K562 (cell line): Measurements from ENCODE around the gene ODR4. TPM values are rescaled to one million over a fixed set of nuclear protein-coding genes. Genes with fewer than 3 reads are reported as not detected.

Experiments used
- C11orf30 ChIP-seq: fragments of 450-650 bp; IDR thresholded peaks from 2 replicates; pipeline ENCODE4 v1.6.1; 2016; ENCODE audit warnings: low read depth, mild to moderate bottlenecking
- EP400 ChIP-seq: fragments of 450-650 bp; IDR thresholded peaks from 2 replicates; pipeline ENCODE4 v1.6.1; 2017; ENCODE audit warnings: antibody characterized with exemption, mild to moderate bottlenecking, moderate library complexity
- GTF2E2 ChIP-seq: fragments of 200-800 bp; sonication (Bioruptor generic); IDR thresholded peaks from 2 replicates; pipeline ENCODE4 v1.6.1; 2016; ENCODE audit warnings: missing genetic modification characterization, missing compliant biosample characterization
- HDAC1 ChIP-seq, 2 experiments: fragments of 450-650 bp; IDR thresholded peaks; 2 replicates each; pipeline ENCODE4 v1.6.1; 2016 to 2017; ENCODE audit warnings: inconsistent platforms in 1 of 2, mild to moderate bottlenecking in 1 of 2, moderate library complexity in 1 of 2
- KDM1A ChIP-seq, 2 experiments: fragments of 450-650 bp; IDR thresholded peaks; 2 replicates each; pipeline ENCODE4 v1.6.1; 2016; ENCODE audit warnings: mild to moderate bottlenecking in 2 of 2
- MEF2D ChIP-seq: conservative IDR thresholded peaks from 2 replicates; pipeline ENCODE4 v1.6.1; 2016; ENCODE audit warnings: low read depth, missing genetic modification characterization, missing compliant biosample characterization
- MXI1 ChIP-seq: IDR thresholded peaks from 2 replicates; pipeline ENCODE4 v1.6.1; 2011; ENCODE audit warnings: low read depth, mild to moderate bottlenecking, improper control_type of control experiment, low read length
- PHF8 ChIP-seq: fragments of 200-600 bp; sonication (generic); IDR thresholded peaks from 2 replicates; pipeline ENCODE4 v1.6.1; 2012; ENCODE audit warnings: mixed run types, mild to moderate bottlenecking, inconsistent platforms, low read length, moderate library complexity, borderline replicate concordance
- SUPT5H ChIP-seq: fragments of 450-650 bp; IDR thresholded peaks from 2 replicates; pipeline ENCODE4 v1.6.1; 2016
- TRIM24 ChIP-seq, 2 experiments: fragments of 450-650 bp; IDR thresholded peaks; 2 replicates each; pipeline ENCODE4 v1.6.1; 2016
- YY1 ChIP-seq, 3 experiments: IDR thresholded peaks; 2 replicates each; pipeline ENCODE4 v1.6.1; 2011; ENCODE audit warnings: low read length in 2 of 3, mild to moderate bottlenecking in 2 of 3, moderate library complexity in 2 of 3, borderline replicate concordance in 1 of 3, control low read depth in 1 of 3, low read depth in 1 of 3; ENCODE audit not compliant: insufficient read depth in 3 of 3, insufficient replicate concordance in 2 of 3, control insufficient read depth in 1 of 3, insufficient read length in 1 of 3; ENCODE audit errors: extremely low read depth in 1 of 3
- ZNF239 ChIP-seq: fragments of 250-450 bp; sonication (Bioruptor Pico); IDR thresholded peaks from 2 replicates; pipeline ENCODE4 v1.4.0; 2020; ENCODE audit warnings: mild to moderate bottlenecking
- ZNF436 ChIP-seq: fragments of 250-450, 450-650 bp; sonication (Bioruptor Pico); formaldehyde crosslinking; IDR thresholded peaks from 2 replicates; pipeline ENCODE4 v1.7.0; 2020; ENCODE audit warnings: mild to moderate bottlenecking
- ZNF561 ChIP-seq: fragments of 450-650 bp; formaldehyde crosslinking; conservative IDR thresholded peaks from 2 replicates; pipeline ENCODE4 v1.4.0; 2020; ENCODE audit warnings: mild to moderate bottlenecking, moderate library complexity
- polyA plus RNA-seq, 8 experiments: library from polyadenylated mRNA; depleted of rRNA in 4 of 8; stranded (reverse) in 5 of 8; unstranded in 3 of 8; fragments of >200 nt; fragmentation: Nextera tagmentation in 2 of 8; fragmentation: Illumina TruSeq in 1 of 8; extraction: Ambion mirVana in 2 of 8; extraction: Trizol in 1 of 8; gene quantifications; 2 replicates each; pipeline versions ENCODE4 v1.2.1 to v1.2.3, GENCODE V29; 2011 to 2014; ENCODE audit warnings: inconsistent platforms in 1 of 8, missing spikeins in 1 of 8
- total RNA-seq, 7 experiments: library from RNA; depleted of rRNA in 6 of 7; stranded (reverse); fragments of >200 nt in 6 of 7; fragmentation: Illumina TruSeq in 2 of 7; extraction: Trizol in 2 of 7; gene quantifications; 2 replicates each; pipeline versions ENCODE4 v1.2.1 to v1.2.3, GENCODE V29; 2011 to 2021; ENCODE audit warnings: low replicate concordance in 1 of 7
- TF ChIP-seq, protein P1 (sequence below), 2 experiments: fragments of 450-650 bp; IDR thresholded peaks; 2 replicates each; pipeline ENCODE4 v1.6.1; 2016; ENCODE audit warnings: mild to moderate bottlenecking in 2 of 2, borderline replicate concordance in 1 of 2, low read depth in 1 of 2, moderate library complexity in 1 of 2
- TF ChIP-seq, protein P2 (sequence below), 2 experiments: IDR thresholded peaks; 2 replicates each; pipeline ENCODE4 v1.6.1; 2011; ENCODE audit warnings: borderline replicate concordance in 1 of 2, control low read depth in 1 of 2, low read depth in 1 of 2, low read length in 1 of 2, mild to moderate bottlenecking in 1 of 2, mixed read lengths in 1 of 2, moderate library complexity in 1 of 2; ENCODE audit not compliant: insufficient read depth in 1 of 2, insufficient read length in 1 of 2, poor library complexity in 1 of 2, severe bottlenecking in 1 of 2; ENCODE audit errors: extremely low read depth in 1 of 2
- TF ChIP-seq, protein P3 (sequence below), 2 experiments: fragments of 450-650 bp; IDR thresholded peaks; 2 replicates each; pipeline ENCODE4 v1.6.1; 2016

ODR4 gene
- total and polyA plus RNA-seq, 9 of the 15 experiments (the other 6 are each of a cell fraction or from before 2014, with no cell fraction given), result 23.1 to 63.9 (median 44.1) TPM

DNA sequence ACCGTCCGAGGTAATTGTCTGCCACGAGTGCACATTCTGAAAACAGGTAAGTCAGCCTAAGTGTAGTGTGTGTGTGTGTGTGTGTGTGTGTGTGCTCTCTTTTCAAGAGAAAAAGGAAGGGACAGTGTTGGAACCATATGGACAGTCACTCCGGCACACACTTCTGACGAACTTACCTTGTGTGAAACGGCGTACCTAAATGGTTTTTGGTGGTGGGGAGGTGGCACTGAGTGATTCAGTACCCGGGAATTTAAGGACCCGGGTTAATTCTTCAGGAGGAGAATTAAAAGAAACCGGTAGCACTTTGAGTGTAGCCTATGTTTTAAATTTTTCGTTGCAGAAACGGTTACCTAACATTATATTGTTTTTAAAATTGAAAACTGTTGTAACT lies 286 bp downstream of the ODR4 start (continued):
- no peak for TF ChIP-seq YY1 (IDR thresholded peaks at IDR 0.05; ENCODE audit: borderline replicate concordance in 1 of 3, control insufficient read depth in 1 of 3, extremely low read depth in 1 of 3, insufficient read depth in 3 of 3, insufficient read length in 1 of 3, insufficient replicate concordance in 2 of 3, low read depth in 1 of 3, low read length in 2 of 3)
- TF ChIP-seq C11orf30, result peak; percentile 61
- TF ChIP-seq, protein P1, sequence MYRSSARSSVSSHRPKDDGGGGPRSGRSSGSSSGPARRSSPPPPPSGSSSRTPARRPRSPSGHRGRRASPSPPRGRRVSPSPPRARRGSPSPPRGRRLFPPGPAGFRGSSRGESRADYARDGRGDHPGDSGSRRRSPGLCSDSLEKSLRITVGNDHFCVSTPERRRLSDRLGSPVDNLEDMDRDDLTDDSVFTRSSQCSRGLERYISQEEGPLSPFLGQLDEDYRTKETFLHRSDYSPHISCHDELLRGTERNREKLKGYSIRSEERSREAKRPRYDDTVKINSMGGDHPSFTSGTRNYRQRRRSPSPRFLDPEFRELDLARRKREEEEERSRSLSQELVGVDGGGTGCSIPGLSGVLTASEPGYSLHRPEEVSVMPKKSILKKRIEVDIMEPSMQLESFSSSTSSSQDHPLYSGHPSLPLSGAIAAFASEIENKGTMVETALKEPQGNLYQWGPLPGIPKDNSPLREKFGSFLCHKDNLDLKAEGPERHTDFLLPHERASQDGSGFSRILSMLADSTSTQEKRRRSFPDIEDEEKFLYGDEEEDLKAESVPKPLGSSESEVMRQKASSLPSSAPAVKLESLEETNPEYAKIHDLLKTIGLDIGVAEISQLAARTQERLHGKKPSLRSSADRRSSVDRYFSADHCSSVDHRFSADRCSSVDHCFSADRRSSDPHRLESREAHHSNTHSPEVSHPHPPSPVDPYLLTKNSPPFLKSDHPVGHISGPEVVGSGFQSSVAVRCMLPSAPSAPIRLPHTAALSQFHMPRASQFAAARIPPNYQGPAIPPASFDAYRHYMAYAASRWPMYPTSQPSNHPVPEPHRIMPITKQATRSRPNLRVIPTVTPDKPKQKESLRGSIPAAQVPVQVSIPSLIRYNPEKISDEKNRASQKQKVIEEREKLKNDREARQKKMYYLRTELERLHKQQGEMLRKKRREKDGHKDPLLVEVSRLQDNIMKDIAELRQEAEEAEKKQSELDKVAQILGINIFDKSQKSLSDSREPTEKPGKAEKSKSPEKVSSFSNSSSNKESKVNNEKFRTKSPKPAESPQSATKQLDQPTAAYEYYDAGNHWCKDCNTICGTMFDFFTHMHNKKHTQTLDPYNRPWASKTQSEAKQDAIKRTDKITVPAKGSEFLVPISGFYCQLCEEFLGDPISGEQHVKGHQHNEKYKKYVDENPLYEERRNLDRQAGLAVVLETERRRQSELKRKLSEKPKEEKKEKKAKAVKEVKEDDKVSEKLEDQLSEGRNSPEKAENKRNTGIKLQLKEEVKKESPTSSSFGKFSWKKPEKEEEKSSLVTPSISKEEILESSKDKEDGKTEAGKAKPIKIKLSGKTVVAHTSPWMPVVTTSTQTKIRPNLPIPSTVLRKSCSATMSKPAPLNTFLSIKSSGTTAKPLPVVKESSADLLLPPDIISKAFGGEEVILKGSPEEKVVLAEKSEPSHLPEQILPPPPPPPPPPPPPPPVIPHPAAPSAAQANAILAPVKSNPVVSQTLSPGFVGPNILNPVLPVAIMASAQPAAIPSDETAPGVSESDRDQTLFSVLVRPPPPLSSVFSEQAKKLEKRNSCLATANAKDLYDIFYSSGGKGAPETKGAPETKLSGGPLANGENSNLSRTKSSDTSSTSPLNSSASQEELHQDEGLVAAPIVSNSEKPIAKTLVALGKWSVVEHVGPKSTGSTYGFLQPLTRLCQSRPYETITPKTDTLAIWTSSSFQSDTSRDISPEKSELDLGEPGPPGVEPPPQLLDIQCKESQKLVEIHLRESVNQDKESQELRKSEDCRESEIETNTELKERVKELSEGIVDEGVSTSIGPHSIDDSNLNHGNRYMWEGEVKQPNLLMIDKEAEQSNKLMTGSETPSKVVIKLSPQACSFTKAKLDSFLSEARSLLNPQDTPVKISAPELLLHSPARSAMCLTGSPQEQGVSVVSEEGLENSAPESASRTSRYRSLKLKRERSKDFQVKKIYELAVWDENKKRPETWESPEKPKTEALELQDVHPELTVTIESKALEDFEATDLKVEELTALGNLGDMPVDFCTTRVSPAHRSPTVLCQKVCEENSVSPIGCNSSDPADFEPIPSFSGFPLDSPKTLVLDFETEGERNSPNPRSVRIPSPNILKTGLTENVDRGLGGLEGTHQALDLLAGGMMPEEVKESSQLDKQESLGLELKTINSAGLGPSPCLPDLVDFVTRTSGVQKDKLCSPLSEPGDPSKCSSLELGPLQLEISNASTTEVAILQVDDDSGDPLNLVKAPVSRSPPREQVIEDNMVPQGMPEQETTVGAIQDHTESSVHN (IDR thresholded peaks at IDR 0.05; ENCODE audit: borderline replicate concordance in 1 of 2, low read depth in 1 of 2), result 0 out of 4 replicates have a peak, but pooled peaks of 1 of the 2 experiments have one; percentile 11
- peak; percentile 93 for TF ChIP-seq EP400
- TF ChIP-seq SUPT5H, result peak; percentile 97
- TF ChIP-seq MXI1, result 0 out of 2 replicates have a peak, but pooled peaks have one; percentile 7
- TF ChIP-seq HDAC1 (IDR thresholded peaks at IDR 0.05), result peak in 1 of 2 experiments; percentile 93; a peak in 2 of 4 replicates
- 0 out of 2 replicates have a peak, but pooled peaks have one; percentile 42 for TF ChIP-seq ZNF436 (CRISPR knock-in tag)
- peak; percentile 79; the same call in 1 of the 2 replicates for TF ChIP-seq PHF8
- TF ChIP-seq ZNF561 (CRISPR knock-in tag), result peak; percentile 66; the same call in 1 of the 2 replicates
- 0 out of 2 replicates have a peak, but pooled peaks have one; percentile 35 for TF ChIP-seq GTF2E2 (tag)
- TF ChIP-seq, protein P2, sequence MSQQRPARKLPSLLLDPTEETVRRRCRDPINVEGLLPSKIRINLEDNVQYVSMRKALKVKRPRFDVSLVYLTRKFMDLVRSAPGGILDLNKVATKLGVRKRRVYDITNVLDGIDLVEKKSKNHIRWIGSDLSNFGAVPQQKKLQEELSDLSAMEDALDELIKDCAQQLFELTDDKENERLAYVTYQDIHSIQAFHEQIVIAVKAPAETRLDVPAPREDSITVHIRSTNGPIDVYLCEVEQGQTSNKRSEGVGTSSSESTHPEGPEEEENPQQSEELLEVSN (IDR thresholded peaks at IDR 0.05; ENCODE audit: borderline replicate concordance in 1 of 2, extremely low read depth in 1 of 2, insufficient read depth in 1 of 2, insufficient read length in 1 of 2, low read depth in 1 of 2, low read length in 1 of 2, poor library complexity in 1 of 2, severe bottlenecking in 1 of 2), result peak in 1 of 2 experiments; percentile 4
- TF ChIP-seq KDM1A (IDR thresholded peaks at IDR 0.05), result peak; percentile 43 to 63; a peak in 2 of 4 replicates
- no peak for TF ChIP-seq TRIM24 (IDR thresholded peaks at IDR 0.05)
- 0 out of 2 replicates have a peak, but pooled peaks have one; percentile 18 for TF ChIP-seq MEF2D (tag)
- 0 out of 2 replicates have a peak, but pooled peaks have one; percentile 4 for TF ChIP-seq ZNF239 (CRISPR knock-in tag)
- TF ChIP-seq, protein P3, sequence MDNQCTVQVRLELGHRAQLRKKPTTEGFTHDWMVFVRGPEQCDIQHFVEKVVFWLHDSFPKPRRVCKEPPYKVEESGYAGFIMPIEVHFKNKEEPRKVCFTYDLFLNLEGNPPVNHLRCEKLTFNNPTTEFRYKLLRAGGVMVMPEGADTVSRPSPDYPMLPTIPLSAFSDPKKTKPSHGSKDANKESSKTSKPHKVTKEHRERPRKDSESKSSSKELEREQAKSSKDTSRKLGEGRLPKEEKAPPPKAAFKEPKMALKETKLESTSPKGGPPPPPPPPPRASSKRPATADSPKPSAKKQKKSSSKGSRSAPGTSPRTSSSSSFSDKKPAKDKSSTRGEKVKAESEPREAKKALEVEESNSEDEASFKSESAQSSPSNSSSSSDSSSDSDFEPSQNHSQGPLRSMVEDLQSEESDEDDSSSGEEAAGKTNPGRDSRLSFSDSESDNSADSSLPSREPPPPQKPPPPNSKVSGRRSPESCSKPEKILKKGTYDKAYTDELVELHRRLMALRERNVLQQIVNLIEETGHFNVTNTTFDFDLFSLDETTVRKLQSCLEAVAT (IDR thresholded peaks at IDR 0.05), result peak in 1 of 2 experiments; percentile 74; a peak in 2 of 4 replicates
